Loucy (cell line): Measurements from ENCODE around the gene CAB39.

Experiments used
- H2AFZ ChIP-seq: fragments of 200-600 bp; sonication (generic); 2 replicates; pipeline ENCODE4 v1.6.0; 2016; ENCODE audit warnings: antibody characterized with exemption, mild to moderate bottlenecking, low read length, moderate library complexity
- H3F3A ChIP-seq: fragments of 200-600 bp; 2 replicates; pipeline ENCODE4 v1.6.0; 2016; ENCODE audit warnings: antibody characterized with exemption, low read depth, mild to moderate bottlenecking
- H3K27me3 ChIP-seq: fragments of 200-600 bp; sonication (generic); 2 replicates; pipeline ENCODE4 v1.6.1; 2014; ENCODE audit warnings: low read length, mild to moderate bottlenecking; ENCODE audit not compliant: insufficient read depth, poor library complexity, severe bottlenecking
- H3K36me3 ChIP-seq: fragments of 200-600 bp; sonication (generic); 2 replicates; pipeline ENCODE4 v1.6.1; 2016; ENCODE audit warnings: low read length; ENCODE audit not compliant: insufficient read depth
- H3K4me1 ChIP-seq: fragments of 200-600 bp; sonication (generic); 2 replicates; pipeline ENCODE4 v1.5.1; 2014; ENCODE audit warnings: low read length, mild to moderate bottlenecking; ENCODE audit not compliant: insufficient read depth, poor library complexity, severe bottlenecking
- H3K4me2 ChIP-seq: fragments of 200-600 bp; sonication (generic); 2 replicates; pipeline ENCODE4 v1.6.0; 2014; ENCODE audit warnings: antibody characterized with exemption, low read length, low read depth, mild to moderate bottlenecking; ENCODE audit not compliant: poor library complexity, severe bottlenecking
- H3K4me3 ChIP-seq: fragments of 200-600 bp; sonication (generic); 2 replicates; pipeline ENCODE4 v1.5.1; 2014; ENCODE audit warnings: low read length, mild to moderate bottlenecking, mixed read lengths; ENCODE audit not compliant: poor library complexity, severe bottlenecking
- H3K79me2 ChIP-seq: fragments of 200-600 bp; sonication (generic); 2 replicates; pipeline ENCODE4 v1.6.1; 2014; ENCODE audit warnings: low read length; ENCODE audit not compliant: insufficient read depth
- H3K9ac ChIP-seq: fragments of 200-600 bp; sonication (generic); 2 replicates; pipeline ENCODE4 v1.6.0; 2014; ENCODE audit warnings: mild to moderate bottlenecking, low read depth, low read length, moderate library complexity; ENCODE audit not compliant: poor library complexity, severe bottlenecking
- H3K9me2 ChIP-seq: fragments of 200-600 bp; sonication (generic); replicated peaks from 2 replicates; pipeline ENCODE4 v1.6.1; 2016; ENCODE audit warnings: low read depth, low read length, mixed read lengths
- H3K9me3 ChIP-seq: fragments of 200-600 bp; sonication (generic); 2 replicates; pipeline ENCODE4 v1.6.1; 2014; ENCODE audit warnings: mild to moderate bottlenecking, antibody characterized with exemption, low read length, low read depth; ENCODE audit not compliant: insufficient read depth
- H4K20me1 ChIP-seq: fragments of 200-600 bp; sonication (generic); 2 replicates; pipeline ENCODE4 v1.6.0; 2014; ENCODE audit warnings: antibody characterized with exemption, low read length, mild to moderate bottlenecking; ENCODE audit not compliant: insufficient read depth, poor library complexity, severe bottlenecking
- EZH2phosphoT487 ChIP-seq: fragments of 200-600 bp; IDR thresholded peaks from 2 replicates; pipeline ENCODE4 v1.6.1; 2018; ENCODE audit warnings: antibody characterized with exemption, mild to moderate bottlenecking, moderate library complexity, borderline replicate concordance
- TF ChIP-seq, protein P1 (sequence below): fragments of 200-600 bp; sonication (generic); conservative IDR thresholded peaks from 2 replicates; pipeline ENCODE4 v1.5.1; 2014; ENCODE audit warnings: mild to moderate bottlenecking, antibody characterized with exemption, low read length

CAB39 gene

DNA sequence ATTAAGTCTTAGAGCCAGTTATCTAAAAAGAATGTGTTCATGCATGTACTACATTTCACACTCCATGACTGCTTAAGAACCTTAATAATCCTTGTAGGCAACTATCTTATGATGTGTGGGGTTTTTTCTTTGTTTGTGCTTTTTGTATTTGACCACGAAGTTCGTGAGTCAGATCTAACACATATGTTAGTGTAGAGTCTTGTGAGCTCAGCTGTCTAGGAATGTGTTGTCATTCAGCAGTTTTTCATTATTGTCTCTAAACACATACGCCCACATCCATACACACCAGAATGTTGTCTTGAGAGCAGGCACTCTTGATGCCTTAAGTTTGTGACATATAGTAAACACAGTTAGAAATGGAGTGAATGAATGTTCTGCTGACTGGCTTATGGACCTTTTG lies 38.4 kb downstream of the CAB39 start:
- Histone ChIP-seq H2AFZ (no peak overlapping the region), H4K20me1 (peaks cover 53% of the 10 kb centered on the region), H3K36me3 (peaks cover 12% of the 10 kb centered on the region; the same call in 1 of the 2 replicates), H3F3A (no peaks in the 10 kb centered on the region), H3K79me2 (peaks cover 90% of the 10 kb centered on the region), H3K4me2 (no peak overlapping the region), H3K27me3 (no peaks in the 10 kb centered on the region), H3K4me1 (no peaks in the 10 kb centered on the region), H3K4me3 (no peak overlapping the region), H3K9ac (no peak overlapping the region), H3K9me2 (no peaks in the 10 kb centered on the region), H3K9me3 (no peaks in the 10 kb centered on the region)
- TF ChIP-seq EZH2phosphoT487: no peak
- TF ChIP-seq, protein P1, sequence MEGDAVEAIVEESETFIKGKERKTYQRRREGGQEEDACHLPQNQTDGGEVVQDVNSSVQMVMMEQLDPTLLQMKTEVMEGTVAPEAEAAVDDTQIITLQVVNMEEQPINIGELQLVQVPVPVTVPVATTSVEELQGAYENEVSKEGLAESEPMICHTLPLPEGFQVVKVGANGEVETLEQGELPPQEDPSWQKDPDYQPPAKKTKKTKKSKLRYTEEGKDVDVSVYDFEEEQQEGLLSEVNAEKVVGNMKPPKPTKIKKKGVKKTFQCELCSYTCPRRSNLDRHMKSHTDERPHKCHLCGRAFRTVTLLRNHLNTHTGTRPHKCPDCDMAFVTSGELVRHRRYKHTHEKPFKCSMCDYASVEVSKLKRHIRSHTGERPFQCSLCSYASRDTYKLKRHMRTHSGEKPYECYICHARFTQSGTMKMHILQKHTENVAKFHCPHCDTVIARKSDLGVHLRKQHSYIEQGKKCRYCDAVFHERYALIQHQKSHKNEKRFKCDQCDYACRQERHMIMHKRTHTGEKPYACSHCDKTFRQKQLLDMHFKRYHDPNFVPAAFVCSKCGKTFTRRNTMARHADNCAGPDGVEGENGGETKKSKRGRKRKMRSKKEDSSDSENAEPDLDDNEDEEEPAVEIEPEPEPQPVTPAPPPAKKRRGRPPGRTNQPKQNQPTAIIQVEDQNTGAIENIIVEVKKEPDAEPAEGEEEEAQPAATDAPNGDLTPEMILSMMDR: no peak

DNA sequence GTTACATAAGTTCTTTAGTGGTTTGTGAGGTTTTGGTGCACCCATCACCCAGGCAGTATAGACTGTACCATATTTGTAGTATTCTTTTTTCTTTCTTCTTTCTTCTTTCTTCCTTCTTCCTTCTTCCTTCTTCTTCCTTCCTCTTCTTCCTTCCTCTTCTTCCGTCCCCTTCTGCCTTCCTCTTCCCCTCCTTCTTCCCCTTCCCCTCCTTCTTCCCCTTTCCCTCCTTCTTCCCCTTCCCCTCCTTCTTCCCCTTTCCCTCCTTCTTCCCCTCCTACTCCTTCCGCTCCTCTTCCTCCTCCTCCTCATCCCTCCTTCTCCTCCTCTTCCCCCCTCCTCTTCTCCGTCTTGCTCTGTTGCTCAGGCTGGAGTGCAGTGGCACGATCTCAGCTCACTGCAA lies 41.6 kb downstream of the CAB39 start:
- no peaks in the 10 kb centered on the region for H3K9me3 ChIP-seq
- H3K4me3 ChIP-seq: no peak overlapping the region
- peaks cover 4% of the 10 kb centered on the region; the same call in 1 of the 2 replicates for H3K36me3 ChIP-seq
- no peak overlapping the region for H2AFZ ChIP-seq
- peaks cover 60% of the 10 kb centered on the region for H4K20me1 ChIP-seq
- TF ChIP-seq, protein P1: no peak
- no peak for TF ChIP-seq EZH2phosphoT487
- H3K9me2 ChIP-seq: no peaks in the 10 kb centered on the region
- H3K4me2 ChIP-seq: no peak overlapping the region
- no peaks in the 10 kb centered on the region for H3K27me3 ChIP-seq
- H3K4me1 ChIP-seq: peaks cover 10% of the 10 kb centered on the region
- H3F3A ChIP-seq: no peaks in the 10 kb centered on the region
- H3K9ac ChIP-seq: no peak overlapping the region
- peaks cover 95% of the 10 kb centered on the region for H3K79me2 ChIP-seq

DNA sequence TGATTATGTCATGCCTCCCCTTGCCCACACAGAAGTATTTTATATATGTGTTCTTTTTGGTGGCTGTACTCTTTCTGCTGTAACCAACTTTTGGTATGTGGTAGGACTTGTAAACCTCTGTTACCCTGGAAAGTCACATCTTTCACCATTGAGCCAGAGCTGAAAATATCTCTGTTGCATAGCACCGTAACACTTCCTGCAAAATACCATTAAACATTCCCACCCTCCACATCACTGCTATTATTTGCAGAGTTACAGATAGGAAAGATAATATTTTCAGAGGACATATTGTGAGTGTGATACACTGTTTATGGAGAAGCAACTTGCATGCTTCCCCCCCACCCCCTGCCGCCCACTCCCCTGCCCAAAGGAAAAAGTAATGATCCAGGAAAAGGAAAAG lies 44.8 kb downstream of the CAB39 start:
- H3K4me1 ChIP-seq: peaks cover 10% of the 10 kb centered on the region
- H3K9me3 ChIP-seq: no peaks in the 10 kb centered on the region
- H3F3A ChIP-seq: no peaks in the 10 kb centered on the region
- H3K4me2 ChIP-seq: no peak overlapping the region
- TF ChIP-seq, protein P1: no peak
- TF ChIP-seq EZH2phosphoT487: no peak
- no peaks in the 10 kb centered on the region for H3K27me3 ChIP-seq
- no peaks in the 10 kb centered on the region for H3K9me2 ChIP-seq
- no peak overlapping the region for H3K9ac ChIP-seq
- no peak overlapping the region for H3K4me3 ChIP-seq
- H3K79me2 ChIP-seq: peaks cover 70% of the 10 kb centered on the region
- peaks cover 36% of the 10 kb centered on the region for H4K20me1 ChIP-seq
- H3K36me3 ChIP-seq: peaks cover 25% of the 10 kb centered on the region
- H2AFZ ChIP-seq: no peak overlapping the region
